ENCODE data around the gene CISTR. TPM values are rescaled to one million over a fixed set of nuclear protein-coding genes. Genes with fewer than 3 reads are reported as not detected.
A peak's percentile ranks its signal among the peaks of the same experiment; 100 is the strongest.
"Not testable (repeated sequence)": the region's sequence is repeated elsewhere in the genome, so short reads cannot be mapped to it uniquely, and the experiment has no call there.

CISTR gene
- not detected in 2 replicates for total RNA-seq (2014; rRNA removed; shearing (Covaris generic))
- not detected in 2 replicates for polyA plus RNA-seq (2014; cell fraction: nucleus; rRNA removed)

- no peak for DNase-seq (ENCODE audit: extremely low read depth, low read depth)
These were observed at the start of gene CISTR for GRCh38 chr12:53751336-53752191. Gene CISTR, minus strand, starts transcription at chr12:53751979.

- DNase-seq (ENCODE audit: extremely low read depth, low read depth): peak; percentile 26
These were observed 46.8 kb upstream of the CISTR start for GRCh38 chr12:53798575-53798974.

GRCh38 chr12:53795927-53796326 is 44.1 kb upstream of the CISTR start:
- no peak for DNase-seq (ENCODE audit: extremely low read depth, low read depth)

- no peak for DNase-seq (ENCODE audit: extremely low read depth, low read depth)
These were observed 41.4 kb upstream of the CISTR start for GRCh38 chr12:53793221-53793620.

- peak; percentile 23 for DNase-seq (ENCODE audit: extremely low read depth, low read depth)
These were observed 40.1 kb upstream of the CISTR start for GRCh38 chr12:53791735-53792326.

GRCh38 chr12:53789570-53789969 is 37.8 kb upstream of the CISTR start:
- no peak for DNase-seq (ENCODE audit: extremely low read depth, low read depth)

GRCh38 chr12:53788892-53789291 is 37.1 kb upstream of the CISTR start:
- no peak for DNase-seq (ENCODE audit: extremely low read depth, low read depth)

- DNase-seq (ENCODE audit: extremely low read depth, low read depth): no peak
These were observed 34.6 kb upstream of the CISTR start for GRCh38 chr12:53786411-53786810.

GRCh38 chr12:53785161-53785560 is 33.4 kb upstream of the CISTR start:
- no peak for DNase-seq (ENCODE audit: extremely low read depth, low read depth)

- no peak for DNase-seq (ENCODE audit: extremely low read depth, low read depth)
These were observed 30.4 kb upstream of the CISTR start for GRCh38 chr12:53782093-53782703.

GRCh38 chr12:53781228-53781801 is 29.5 kb upstream of the CISTR start:
- DNase-seq (ENCODE audit: extremely low read depth, low read depth): no peak

GRCh38 chr12:53780323-53780722 is 28.5 kb upstream of the CISTR start:
- DNase-seq (ENCODE audit: extremely low read depth, low read depth): no peak

GRCh38 chr12:53779679-53780078 is 27.9 kb upstream of the CISTR start:
- DNase-seq (ENCODE audit: extremely low read depth, low read depth): not testable (repeated sequence)

- no peak for DNase-seq (ENCODE audit: extremely low read depth, low read depth)
These were observed 26.3 kb upstream of the CISTR start for GRCh38 chr12:53777936-53778644.

- DNase-seq (ENCODE audit: extremely low read depth, low read depth): no peak
These were observed 25.6 kb upstream of the CISTR start for GRCh38 chr12:53777412-53777811.

- DNase-seq (ENCODE audit: extremely low read depth, low read depth): no peak
These were observed 25.1 kb upstream of the CISTR start for GRCh38 chr12:53776872-53777271.

GRCh38 chr12:53775478-53776145 is 23.8 kb upstream of the CISTR start:
- DNase-seq (ENCODE audit: extremely low read depth, low read depth): no peak

- no peak for DNase-seq (ENCODE audit: extremely low read depth, low read depth)
These were observed 18.5 kb upstream of the CISTR start for GRCh38 chr12:53770281-53770680.

GRCh38 chr12:53768976-53769375 is 17.2 kb upstream of the CISTR start:
- no peak for DNase-seq (ENCODE audit: extremely low read depth, low read depth)

GRCh38 chr12:53766881-53767280 is 15.1 kb upstream of the CISTR start:
- no peak for DNase-seq (ENCODE audit: extremely low read depth, low read depth)
